ENCODE results near the gene SLC24A4.

Gene SLC24A4

GRCh38 chr14:92452471-92452870 is 129.5 kb downstream of the SLC24A4 start:
- DNase-seq (ENCODE audit: extremely low read depth in 1 of 2, low read depth in 1 of 2): no peak

DNA sequence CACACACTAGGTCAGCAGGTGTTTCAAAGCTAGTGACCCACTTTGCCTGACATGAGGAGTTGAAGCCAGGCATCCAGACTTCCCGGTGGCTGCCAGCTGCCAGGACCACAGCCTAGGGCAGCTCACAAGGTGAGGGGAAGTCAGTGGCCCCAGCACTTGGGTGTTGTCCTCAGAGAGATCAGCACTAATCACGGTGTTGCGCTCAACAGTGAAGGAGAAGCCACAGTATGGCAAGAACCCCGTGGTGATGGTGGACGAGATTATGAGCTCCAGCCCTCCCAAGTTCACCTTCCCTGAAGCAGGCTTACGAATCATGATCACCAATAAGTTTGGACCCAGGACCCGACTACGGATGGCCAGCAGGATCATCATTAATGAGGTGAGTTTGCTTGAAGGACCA is 130.7 kb downstream of the SLC24A4 start:
- no peak for DNase-seq (ENCODE audit: extremely low read depth in 1 of 2, low read depth in 1 of 2)

DNA sequence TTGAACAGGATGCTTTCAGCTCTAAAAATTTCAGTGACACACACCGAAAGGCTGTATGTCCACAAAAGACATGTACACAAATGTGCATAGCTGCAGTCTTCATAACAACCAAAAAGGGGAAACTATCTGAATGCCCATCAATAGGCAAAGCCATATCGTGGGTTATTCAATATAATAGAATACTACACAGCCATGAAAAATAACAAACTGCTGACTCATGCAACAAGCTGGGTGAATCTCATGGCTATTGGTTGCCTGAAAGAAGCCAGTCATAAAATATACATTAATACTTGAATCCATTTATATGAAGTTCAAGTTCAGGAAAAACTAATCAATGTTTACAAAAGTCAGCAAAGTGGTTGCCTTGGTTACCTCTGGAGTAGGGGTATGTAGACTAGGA is 132.3 kb downstream of the SLC24A4 start:
- no peak for DNase-seq (ENCODE audit: extremely low read depth in 1 of 2, low read depth in 1 of 2)

GRCh38 chr14:92456215-92457015 is 133.4 kb downstream of the SLC24A4 start:
- DNase-seq (ENCODE audit: extremely low read depth in 1 of 2, low read depth in 1 of 2): no peak

GRCh38 chr14:92457016-92457565 is 134.1 kb downstream of the SLC24A4 start:
- no peak for DNase-seq (ENCODE audit: extremely low read depth in 1 of 2, low read depth in 1 of 2)

- DNase-seq (ENCODE audit: extremely low read depth in 1 of 2, low read depth in 1 of 2): no peak
These were observed 135.4 kb downstream of the SLC24A4 start for GRCh38 chr14:92458136-92459029.

GRCh38 chr14:92459030-92459949 is 136.3 kb downstream of the SLC24A4 start:
- no peak for DNase-seq (ENCODE audit: extremely low read depth in 1 of 2, low read depth in 1 of 2)

- no peak for DNase-seq (ENCODE audit: extremely low read depth in 1 of 2, low read depth in 1 of 2)
These were observed 137.0 kb downstream of the SLC24A4 start for GRCh38 chr14:92459950-92460421.

GRCh38 chr14:92460541-92460915 is 137.6 kb downstream of the SLC24A4 start:
- no peak for DNase-seq (ENCODE audit: extremely low read depth in 1 of 2, low read depth in 1 of 2)

DNA sequence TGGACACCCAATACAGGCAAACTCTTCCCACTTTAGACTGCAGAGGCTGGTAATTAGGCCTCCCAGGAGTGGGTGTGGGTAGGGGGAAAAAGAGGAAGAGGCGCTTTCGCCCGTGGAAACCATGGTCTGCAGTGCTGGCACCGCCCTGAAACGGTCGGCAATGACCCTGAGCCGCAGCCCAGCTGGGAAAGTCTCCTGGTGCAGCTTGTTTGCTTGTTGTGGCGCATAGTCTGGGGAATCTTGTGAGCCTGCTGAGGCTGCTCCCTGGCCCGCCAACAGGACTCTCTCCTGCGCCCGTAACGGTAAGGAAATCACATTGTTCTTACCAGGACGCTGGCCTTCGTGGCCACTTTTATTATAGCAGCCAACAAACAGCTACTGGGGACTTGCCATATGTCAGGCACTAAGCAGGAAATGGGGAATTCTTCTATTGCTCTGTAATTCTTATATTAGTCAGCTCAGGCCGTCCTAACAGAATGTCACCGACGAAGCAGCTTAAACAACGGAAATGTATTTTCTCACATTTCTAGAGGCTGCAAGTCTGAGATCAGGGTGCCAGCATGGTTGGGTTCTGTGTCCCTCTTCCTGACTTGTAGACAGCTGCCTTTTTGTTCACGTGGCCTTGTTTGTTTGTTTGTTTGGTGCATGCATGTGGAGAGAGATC is 138.1 kb downstream of the SLC24A4 start:
- no peak for DNase-seq (ENCODE audit: extremely low read depth in 1 of 2, low read depth in 1 of 2)

DNA sequence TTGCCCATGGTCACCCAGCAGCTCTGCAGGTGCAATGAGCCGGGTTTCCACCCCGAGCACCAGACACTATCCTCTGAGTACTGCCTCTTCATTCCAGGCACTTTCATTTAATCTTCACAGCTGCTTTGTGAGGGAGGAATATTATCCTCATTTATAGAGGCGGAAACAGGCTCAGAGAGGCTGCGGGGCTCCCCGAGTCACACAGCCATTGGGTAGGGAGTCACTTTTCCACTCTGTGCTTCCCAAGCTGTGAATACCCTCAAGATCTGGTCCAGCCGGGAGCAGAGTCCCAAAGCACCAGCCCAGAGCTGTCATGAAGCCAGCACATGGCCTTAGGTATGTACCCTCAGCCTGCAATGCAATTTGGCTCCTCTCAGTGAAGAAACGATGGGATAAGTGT is 138.9 kb downstream of the SLC24A4 start:
- DNase-seq (ENCODE audit: extremely low read depth in 1 of 2, low read depth in 1 of 2): no peak

DNA sequence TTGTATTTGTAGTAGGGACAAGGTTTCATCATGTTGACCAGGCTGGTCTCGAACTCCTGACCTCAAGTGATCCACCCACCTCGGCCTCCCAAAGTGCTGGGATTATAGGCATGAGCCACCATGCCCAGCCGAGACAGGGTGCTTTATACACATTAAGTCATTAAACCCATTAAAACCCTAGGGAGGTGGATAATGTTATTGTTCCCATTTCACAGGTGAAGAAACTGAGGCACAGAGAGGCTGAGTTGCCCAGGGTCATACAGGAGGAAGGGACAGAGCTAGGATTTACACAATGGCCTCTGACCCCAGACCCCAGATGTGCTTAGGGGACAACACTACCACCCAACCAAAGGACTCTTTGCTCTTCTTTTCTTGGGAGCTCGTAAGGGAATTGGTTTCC is 139.6 kb downstream of the SLC24A4 start:
- DNase-seq (ENCODE audit: extremely low read depth in 1 of 2, low read depth in 1 of 2): no peak

DNA sequence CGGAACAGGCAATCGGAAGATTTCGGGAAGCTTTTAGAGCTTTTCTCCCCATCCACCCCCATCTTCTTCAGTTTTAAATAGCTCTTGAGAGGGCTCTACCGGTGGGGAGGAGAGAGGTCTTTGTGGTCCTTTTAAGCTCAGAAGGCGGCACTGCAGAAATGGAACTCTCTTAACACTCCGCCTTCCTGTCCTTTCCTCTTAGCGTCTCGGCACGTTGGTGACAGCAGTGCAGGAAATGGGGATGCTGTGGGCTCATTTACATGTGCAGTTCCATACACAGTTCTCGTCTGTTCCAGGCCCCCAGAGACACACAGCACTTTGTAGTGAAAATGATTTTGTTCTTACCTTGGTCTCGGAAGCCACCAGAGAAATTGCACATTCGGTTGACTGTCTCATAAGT is 140.2 kb downstream of the SLC24A4 start:
- no peak for DNase-seq (ENCODE audit: extremely low read depth in 1 of 2, low read depth in 1 of 2)

GRCh38 chr14:92464156-92464555 is 141.2 kb downstream of the SLC24A4 start:
- DNase-seq (ENCODE audit: extremely low read depth in 1 of 2, low read depth in 1 of 2): no peak

- no peak for DNase-seq (ENCODE audit: extremely low read depth in 1 of 2, low read depth in 1 of 2)
These were observed 141.8 kb downstream of the SLC24A4 start for GRCh38 chr14:92464716-92465115.

DNA sequence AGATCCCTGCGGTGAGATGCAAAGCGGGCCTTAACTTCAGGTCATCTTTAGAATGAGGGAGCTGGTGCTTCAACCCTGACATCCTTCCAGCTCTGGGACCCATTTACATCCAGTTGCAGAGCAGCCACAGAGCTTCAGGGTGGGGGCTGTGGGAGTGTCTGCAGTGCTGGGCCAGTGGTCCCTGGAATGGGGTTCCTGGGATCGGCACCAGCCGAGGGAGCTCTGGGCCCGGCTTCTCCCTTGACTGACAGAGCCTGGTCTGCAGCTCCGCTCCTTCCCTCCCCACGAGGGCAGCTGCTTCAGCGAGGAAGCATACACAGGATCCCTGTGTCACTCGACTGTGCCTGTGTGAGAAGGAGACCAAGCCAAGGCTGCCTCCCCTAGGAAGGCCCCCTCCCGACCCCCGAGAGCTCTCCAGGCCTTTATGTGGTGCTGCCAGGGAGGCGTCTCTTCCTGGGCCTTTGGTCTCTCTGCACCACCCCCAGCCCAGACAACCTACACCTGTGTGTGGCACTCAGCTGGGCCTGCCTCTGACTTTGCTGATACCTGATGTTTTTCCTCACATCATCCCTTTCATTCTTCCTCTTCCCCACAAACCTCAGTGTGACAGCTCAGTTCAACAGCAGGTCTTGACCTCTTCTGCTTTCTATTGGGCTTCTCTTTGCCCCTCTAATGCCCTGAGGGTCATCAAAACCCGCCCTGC is 142.5 kb downstream of the SLC24A4 start:
- DNase-seq (ENCODE audit: extremely low read depth in 1 of 2, low read depth in 1 of 2): no peak

DNA sequence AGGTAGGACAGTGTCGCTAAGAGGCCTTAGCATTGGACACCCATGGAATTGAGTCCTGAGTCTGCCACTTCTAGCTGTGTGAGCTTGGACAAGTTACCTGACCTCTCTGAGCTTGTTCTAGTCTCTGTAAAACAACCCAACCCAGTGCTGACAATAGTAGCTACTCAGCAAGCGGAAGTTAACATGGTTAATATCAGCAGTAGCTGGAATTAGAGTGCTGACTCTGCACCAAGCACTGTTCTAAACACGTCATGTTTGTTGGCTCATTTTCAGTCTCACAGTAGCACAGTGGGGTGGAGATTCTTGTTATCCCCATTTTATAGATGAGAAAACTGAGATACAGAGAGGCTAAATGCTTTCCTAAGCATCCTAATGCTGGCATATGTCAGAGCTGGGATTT is 143.1 kb downstream of the SLC24A4 start:
- no peak for DNase-seq (ENCODE audit: extremely low read depth in 1 of 2, low read depth in 1 of 2)

- DNase-seq (ENCODE audit: extremely low read depth in 1 of 2, low read depth in 1 of 2): no peak
These were observed 146.6 kb downstream of the SLC24A4 start for GRCh38 chr14:92469515-92469914.

DNA sequence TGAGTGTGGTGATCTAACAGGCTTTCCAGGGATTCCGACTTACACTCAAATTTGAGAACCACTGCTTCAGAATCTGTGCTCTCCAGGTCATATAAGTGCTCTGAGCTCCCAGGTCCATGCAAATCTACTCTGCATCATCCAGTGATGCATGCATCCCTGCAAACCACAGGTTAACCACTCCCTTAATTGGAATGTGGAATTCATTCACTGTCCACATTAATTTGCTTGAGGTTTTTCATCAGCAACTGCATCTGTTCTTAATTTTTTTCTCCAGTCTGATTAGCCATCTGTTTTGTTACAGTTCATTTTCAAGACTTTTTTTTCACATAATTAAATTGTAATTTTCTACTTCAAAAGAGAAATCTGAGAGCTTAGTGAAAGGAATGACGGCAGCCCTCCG is 147.2 kb downstream of the SLC24A4 start:
- no peak for DNase-seq (ENCODE audit: extremely low read depth in 1 of 2, low read depth in 1 of 2)
